NCI-H146 (cell line): Measurements from ENCODE around the gene BIN1.

ENCODE experiments used
- DNase-seq: peaks from one replicate; lab custom pipeline; 2025; lab: John Stamatoyannopoulos, UW

Gene BIN1

GRCh38 chr2:127090281-127091120 is 16.5 kb downstream of the BIN1 start:
- DNase-seq = no peak

DNA sequence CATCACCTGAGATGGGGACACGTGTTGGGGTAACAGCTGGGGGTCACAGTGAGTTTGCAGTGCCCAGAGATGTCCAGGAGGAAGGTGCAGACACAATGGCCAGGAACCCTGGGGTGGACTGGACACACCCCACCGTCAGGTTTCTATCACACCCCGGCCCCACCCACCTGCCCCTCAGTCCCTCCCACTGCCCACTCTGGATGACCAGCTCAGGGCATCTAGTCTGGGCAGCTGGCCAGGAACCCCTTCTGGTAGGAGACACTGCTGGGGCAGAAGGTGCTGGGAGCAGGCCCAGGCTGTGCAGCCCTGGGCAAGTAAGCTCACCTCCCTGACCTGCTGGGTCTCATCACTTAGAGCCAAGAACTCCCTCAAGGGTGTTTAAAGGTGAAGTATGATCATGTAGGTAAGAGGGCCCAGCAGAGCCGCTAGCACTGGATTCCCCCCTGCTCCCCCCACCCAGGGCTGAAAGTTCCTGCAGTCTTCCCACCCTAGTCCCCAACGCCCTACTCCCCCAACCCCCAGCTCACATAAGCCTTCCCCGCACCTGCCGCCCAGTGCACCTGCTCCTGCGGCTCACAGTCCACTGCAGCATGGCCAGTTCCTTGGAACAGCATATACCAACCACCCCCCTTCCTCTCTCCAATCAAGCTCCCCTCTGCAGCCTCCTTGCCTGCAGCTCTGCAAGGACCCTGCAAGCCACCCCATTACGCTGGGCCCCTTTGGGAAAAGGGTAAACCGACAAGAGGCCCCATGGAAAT is 17.3 kb downstream of the BIN1 start:
- DNase-seq = no peak

DNA sequence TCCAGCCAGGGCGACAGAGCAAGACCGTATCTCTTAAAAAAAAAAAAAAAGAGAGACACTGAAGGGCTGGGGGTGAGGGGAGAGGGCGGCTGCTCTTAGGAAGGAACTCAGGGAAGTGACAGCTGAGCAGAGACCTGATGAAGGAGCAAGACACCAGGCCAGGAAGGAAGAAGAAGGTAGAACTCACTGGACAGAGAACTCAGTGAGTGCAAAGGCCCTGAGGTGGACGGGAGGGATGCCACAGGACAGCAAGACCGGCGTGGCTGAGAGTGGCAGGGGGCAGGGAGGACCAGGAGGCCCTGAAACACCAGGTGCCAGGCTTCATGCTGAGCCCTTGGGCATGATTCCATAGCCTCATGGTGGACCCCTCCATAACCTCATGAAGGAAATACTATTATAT is 18.2 kb downstream of the BIN1 start:
- DNase-seq = no peak

GRCh38 chr2:127087791-127088495 is 19.0 kb downstream of the BIN1 start:
- DNase-seq = no peak

DNA sequence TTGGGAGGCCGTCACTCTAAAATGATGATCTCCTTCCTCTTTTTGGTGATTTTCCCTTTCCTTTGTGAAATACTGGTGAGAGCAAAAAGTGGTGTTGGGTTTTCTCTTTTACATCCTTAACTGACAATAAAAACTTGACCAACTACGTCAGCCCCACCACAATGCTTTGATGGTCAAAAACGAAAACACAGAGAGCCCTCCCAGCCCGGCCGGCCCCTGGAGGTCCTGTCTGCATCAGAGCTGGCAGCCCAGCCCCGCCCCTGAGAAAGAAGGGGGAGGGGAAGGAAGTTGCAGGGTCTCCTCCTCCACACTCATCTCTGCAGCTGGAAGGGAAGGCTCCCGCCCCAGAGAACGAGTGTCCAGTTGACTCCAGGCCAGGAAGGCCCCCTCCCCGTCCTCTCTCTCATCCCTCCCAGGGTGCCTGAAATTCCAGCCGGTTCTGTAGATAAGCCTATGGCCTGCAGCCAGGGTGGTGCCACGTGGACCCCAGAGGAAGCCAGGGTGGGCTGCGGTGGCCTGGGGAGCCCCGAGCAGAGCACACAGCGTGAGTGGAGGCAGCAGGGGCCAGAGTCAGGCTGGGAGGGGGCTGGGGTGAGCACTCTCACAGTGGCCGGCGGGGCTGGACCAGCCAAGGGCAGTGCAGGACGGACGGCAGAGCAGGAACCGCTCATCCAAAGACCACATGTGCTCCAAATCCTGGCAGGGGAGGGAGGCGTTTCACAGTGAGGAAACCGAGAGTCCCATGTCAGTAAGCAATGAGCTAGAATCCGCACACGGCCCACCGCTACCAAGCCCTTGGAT is 19.8 kb downstream of the BIN1 start:
- DNase-seq = no peak

DNA sequence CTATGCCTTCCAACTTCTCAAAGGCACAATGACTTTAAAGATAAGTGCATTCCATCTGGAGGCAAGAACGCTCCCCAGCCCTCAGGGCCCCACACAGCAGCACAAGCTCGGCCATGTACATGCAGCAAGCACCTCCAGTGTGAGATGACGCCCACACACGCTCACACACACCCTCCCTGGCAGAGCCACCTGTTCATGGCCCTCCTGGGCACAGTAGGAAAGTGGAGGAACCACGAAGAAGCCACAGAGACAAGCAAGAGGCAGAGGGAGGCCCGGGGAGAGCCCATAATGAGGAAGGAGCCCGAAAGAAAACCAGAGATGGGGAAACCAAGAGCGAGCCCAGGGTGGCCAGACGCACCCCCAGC is 21.7 kb downstream of the BIN1 start:
- no peak for DNase-seq

GRCh38 chr2:127084611-127085316 is 22.2 kb downstream of the BIN1 start:
- DNase-seq = no peak

DNA sequence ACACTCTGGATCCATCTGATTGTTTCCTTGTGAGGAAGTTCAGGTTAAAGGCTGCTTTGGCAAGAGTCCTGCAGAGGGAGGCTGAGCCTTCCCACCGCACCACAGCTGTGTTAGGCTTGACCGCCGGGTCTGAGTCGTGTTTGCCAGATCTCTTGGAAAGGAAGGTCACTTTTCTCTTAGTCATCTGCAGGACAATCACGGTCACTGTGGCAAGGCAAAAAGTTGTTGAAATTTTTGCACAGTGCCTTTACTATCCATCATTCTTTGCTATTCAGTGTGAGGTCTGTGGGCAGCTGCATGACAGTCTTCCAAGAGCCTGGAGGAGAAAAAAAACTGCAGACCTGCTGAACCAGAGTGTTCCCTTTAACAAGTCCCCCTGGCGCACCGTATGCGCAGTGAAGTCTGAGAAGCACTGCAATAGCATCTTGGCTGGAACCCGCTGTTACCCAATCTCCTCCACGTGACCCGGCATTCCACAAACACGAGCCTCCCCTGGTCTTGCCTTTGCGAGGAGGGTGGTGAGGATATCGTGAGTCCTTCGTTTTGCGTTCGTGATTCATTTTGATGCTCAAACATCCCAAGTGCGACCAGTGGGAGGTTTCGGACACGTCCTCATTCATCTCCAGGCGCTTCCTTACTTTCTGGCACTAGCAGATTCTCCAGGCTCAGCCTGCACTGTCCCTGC is 23.0 kb downstream of the BIN1 start:
- DNase-seq = no peak

DNA sequence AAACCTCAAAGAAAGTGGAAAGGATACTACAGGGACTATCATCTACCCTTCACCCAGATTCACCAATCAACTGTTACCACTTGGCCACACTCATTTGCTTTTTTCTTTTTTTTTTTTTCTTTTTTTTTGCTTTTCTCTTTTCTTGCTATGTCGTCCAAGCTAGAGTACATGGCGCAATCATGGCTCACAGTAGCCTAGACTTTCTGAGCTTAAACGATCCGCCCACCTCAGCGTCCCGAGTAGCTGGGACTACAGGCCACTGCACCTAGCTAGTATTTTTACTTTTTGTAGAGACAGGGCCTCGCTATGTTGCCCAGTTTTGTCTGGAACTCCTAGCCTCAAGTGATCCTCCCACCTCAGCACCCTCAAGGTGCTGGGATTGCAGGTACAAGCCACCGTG is 24.0 kb downstream of the BIN1 start:
- no peak for DNase-seq

GRCh38 chr2:127081826-127082633 is 24.9 kb downstream of the BIN1 start:
- no peak for DNase-seq

DNA sequence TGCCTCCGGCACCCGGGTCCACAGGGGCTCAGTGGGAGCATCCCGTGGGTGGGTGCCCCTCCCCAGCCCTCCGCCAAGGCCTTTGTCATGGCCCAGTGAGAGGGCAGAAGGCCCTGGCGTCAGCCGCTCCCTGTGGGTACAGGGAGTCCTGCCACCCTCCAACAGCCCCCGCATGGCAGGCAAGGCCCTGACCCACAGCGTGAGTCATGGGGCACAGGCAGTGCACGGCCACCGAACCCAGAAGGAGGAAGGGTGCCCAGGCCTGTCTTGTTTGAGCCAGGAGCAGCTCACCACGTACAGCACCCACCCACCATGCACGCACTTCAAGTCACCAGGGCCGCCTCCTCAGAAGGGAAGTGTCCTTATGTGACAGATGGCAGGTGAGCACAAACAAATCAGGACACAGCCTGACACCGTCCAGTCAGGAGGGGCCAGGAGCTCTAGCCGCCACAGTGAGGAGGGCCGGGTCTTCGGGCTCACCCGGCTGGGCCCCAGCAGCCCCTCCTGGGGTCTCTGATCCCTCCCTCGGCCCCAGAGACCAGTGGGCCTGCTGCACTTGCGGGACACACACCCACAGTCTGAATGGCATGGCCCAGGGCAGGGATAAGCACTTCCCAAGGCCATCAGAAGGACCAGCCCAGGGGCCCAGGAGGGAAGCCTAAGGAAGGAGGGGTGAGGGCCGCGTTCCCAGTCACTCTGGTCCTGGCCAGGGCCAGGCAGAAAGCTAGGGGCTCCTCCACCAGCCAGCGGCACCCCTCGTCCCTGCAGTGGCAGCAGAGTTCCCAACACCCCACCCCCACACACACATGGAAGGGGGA is 25.8 kb downstream of the BIN1 start:
- no peak for DNase-seq

- no peak for DNase-seq
These were observed 26.6 kb downstream of the BIN1 start for GRCh38 chr2:127080226-127080937.

GRCh38 chr2:127079358-127079920 is 27.5 kb downstream of the BIN1 start:
- no peak for DNase-seq

- no peak for DNase-seq
These were observed 28.2 kb downstream of the BIN1 start for GRCh38 chr2:127078666-127079270.

GRCh38 chr2:127078028-127078427 is 28.9 kb downstream of the BIN1 start:
- no peak for DNase-seq

- no peak for DNase-seq
These were observed 30.0 kb downstream of the BIN1 start for GRCh38 chr2:127076924-127077323.

DNA sequence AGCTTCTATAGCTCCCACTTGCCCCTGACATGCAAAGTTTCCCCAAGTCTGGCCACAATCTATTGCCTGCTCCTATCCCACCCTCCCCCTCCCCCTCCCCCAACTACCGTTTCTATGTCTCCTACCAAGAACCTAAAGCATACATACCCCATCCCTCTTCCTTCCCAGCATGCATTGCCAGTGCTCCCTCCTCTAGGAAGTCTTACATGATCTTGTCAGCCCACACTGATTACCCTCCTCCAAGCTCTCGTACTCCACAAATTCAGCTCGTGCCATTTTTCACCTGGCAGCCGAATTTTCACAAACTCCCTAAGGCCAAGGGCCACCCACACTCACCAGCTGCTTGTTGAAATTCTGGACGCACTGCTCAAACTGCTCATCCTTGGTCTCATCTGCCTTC is 30.7 kb downstream of the BIN1 start:
- DNase-seq = no peak

DNA sequence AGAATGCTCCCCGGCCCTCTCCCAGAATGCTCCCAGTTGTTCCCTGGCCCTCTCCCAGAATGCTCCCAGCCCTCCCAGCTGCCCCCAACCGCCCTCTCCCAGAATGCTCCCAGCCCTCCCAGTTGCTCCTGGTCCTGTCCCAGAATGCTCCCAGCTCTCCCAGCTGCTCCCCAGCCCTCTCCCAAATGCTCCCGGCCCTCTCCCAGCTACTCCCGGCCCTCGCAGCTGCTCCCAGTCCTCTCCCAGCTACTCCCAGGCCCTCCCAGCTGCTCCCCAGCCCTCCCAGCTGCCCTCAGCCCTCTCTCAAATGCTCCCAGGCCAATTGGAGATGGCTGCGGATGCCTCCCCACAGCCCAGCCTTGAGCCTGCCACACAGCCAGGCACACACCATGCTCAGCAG is 31.1 kb downstream of the BIN1 start:
- no peak for DNase-seq
